22Rv1 (cell line): ENCODE results near the gene GCNT2.
"Not testable (repeated sequence)": the region's sequence is repeated elsewhere in the genome, so short reads cannot be mapped to it uniquely, and the experiment has no call there.

Source experiments
- H3K27ac ChIP-seq: fragments of 450-650 bp; 2 replicates; pipeline ENCODE4 v1.5.1; 2017
- ZFX ChIP-seq: fragments of 450-650 bp; IDR thresholded peaks from 2 replicates; pipeline ENCODE4 v1.6.1; 2017; ENCODE audit warnings: antibody characterized with exemption, borderline replicate concordance
- TF ChIP-seq, protein P1 (sequence below): fragments of 450-650 bp; IDR thresholded peaks from 2 replicates; pipeline ENCODE4 v1.5.1; 2017; ENCODE audit warnings: mild to moderate bottlenecking

GCNT2 gene

DNA sequence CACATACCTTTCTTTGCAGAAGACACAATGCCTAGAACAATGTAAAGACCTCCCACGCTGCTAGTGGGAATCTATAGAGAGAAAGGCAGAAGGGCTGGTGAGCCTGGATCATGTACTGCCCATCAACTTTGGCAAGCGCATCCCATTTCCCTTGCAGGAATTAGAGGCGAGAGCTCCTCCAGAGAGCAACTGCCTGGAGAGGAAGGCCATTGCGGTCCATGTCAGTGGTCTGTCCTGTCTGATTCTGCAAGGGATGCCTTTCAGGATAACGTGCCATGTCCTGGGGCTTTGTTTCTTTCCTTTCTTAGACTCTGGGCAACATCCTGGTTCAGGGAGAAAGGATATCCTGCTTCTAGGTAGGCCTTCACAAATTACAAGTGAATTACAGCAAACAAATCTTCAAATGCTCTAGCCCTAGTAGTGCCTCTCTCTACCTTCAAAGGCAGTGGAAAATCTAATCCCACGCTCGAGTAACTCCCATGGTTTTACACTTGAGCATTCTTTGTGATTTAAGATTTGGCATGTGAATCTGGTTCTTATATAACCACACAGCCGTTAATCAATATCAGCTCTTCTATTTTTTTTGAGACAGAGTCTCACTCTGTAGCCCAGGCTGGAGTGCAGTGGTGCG lies 38.5 kb downstream of the GCNT2 start:
- TF ChIP-seq ZFX = no peak
- TF ChIP-seq, protein P1, sequence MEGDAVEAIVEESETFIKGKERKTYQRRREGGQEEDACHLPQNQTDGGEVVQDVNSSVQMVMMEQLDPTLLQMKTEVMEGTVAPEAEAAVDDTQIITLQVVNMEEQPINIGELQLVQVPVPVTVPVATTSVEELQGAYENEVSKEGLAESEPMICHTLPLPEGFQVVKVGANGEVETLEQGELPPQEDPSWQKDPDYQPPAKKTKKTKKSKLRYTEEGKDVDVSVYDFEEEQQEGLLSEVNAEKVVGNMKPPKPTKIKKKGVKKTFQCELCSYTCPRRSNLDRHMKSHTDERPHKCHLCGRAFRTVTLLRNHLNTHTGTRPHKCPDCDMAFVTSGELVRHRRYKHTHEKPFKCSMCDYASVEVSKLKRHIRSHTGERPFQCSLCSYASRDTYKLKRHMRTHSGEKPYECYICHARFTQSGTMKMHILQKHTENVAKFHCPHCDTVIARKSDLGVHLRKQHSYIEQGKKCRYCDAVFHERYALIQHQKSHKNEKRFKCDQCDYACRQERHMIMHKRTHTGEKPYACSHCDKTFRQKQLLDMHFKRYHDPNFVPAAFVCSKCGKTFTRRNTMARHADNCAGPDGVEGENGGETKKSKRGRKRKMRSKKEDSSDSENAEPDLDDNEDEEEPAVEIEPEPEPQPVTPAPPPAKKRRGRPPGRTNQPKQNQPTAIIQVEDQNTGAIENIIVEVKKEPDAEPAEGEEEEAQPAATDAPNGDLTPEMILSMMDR = no peak
- no peak overlapping the region for H3K27ac ChIP-seq

DNA sequence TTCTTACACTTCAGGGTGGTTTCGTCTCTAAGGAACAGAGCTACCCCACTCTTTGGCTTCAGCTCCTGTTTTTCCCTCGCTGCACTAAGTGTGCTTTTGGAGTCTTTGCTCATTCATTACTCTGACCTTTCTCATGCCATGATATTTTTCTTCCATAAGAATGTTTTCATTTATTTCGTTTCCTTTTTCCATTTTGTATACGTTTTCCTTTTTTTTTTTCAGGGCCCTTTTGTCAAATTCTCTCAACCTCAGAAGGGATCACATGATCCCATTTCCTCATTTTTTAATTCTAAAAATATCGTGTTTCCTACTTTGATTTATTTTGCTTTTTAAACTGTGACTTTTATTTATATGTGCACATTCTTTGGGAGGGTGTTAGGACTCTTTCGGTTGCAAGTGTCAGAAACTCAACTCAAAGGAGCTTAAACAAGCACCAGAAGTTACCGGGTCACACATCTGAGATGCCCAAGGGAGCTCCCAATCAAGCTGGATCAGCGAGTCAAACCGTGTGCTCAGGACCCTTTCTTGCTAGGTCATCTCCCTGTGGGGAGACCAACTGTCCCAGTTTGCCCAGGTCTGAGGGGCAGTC lies 40.6 kb downstream of the GCNT2 start:
- TF ChIP-seq, protein P1 = no peak
- TF ChIP-seq ZFX = no peak
- H3K27ac ChIP-seq = no peak overlapping the region

DNA sequence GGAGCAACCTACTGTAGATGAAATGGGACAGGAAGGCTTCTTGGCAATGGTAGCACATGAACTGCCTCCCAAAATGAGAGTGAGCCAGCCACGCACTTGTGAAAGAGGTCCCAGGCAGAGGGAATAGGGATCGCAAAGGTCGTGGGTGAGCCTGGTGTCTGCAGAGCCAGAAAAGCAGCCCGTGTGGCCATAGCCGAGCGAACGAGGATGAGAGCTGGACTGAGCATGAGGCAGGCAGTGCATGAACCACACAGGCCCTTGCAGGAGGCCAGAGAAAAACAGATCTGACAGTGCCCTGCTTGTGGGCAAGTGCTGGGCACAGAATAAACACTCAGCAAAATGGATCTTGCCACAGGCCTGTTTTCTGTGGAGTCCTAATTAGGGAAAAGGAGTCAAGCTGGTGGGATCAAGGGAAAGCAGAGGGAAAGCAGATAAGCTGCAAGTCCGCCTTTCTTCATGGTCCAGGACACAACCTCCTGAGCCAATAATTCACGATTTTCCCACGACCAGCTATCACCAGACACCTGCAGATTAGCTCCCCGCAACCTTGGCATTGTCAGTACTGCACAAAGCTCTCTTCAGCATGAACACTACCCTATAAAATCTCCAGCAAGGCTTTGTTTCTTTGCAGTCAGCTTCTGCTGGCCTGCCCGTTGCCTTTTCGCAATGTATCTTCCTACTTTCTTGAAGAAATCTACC lies 44.0 kb downstream of the GCNT2 start:
- TF ChIP-seq ZFX = no peak
- TF ChIP-seq, protein P1 = no peak
- H3K27ac ChIP-seq = no peak overlapping the region

DNA sequence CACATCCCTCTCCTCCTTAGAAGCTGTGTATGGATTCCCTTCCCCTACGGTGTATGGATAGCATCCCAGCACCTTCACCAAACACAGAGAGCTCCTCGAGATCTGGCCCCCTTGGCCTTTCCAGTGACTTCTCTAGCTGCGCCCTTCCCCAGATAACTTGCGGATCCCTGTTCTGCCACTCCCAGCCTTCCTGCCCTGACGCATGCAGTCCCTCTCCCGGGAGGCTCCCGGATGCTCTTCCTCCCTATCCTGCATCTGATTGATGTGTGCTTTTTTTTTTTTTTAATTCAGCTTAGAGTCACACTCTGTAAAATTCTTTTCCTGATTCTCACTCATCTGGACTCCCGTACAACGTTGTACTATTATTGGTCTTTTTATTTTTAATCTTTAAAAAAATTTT lies 44.8 kb downstream of the GCNT2 start:
- no peak overlapping the region for H3K27ac ChIP-seq
- no peak for TF ChIP-seq ZFX
- TF ChIP-seq, protein P1 = no peak

DNA sequence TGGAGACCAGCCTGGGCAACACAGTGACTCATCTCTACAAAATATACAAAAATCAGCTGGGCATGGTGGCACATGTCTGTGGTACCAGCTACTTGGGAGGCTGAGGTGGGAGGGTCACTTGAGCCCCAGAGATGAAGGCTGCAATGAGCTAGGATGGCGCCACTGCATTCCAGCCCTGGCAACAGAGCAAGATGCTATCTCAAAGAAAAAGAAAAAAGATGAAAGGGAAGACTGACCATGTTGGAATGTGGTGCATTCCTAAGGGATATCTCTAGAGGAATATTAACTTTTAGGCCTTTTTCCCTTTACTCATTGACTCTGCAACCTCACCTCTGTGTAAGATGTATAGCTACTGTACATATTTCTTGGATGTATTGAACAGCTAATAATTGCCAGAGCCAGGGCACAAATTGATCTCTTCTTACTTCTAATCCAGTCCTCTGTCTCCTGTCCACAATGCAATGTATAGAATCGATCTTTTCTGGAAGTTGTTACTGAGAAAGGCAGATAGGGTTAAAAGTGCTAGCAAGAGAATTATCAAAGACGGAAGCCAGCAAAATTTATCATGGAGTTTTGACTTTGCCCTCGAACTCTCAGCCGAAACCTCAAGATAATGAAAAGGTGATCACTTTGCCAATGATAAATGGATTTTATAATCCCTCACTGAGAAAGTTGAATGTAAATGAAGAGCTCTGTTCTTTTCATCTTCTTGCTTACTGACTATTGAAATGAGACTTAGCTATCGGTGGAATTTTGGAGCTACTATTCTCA lies 46.3 kb downstream of the GCNT2 start:
- TF ChIP-seq, protein P1 = no peak
- TF ChIP-seq ZFX = no peak
- H3K27ac ChIP-seq = no peak overlapping the region

DNA sequence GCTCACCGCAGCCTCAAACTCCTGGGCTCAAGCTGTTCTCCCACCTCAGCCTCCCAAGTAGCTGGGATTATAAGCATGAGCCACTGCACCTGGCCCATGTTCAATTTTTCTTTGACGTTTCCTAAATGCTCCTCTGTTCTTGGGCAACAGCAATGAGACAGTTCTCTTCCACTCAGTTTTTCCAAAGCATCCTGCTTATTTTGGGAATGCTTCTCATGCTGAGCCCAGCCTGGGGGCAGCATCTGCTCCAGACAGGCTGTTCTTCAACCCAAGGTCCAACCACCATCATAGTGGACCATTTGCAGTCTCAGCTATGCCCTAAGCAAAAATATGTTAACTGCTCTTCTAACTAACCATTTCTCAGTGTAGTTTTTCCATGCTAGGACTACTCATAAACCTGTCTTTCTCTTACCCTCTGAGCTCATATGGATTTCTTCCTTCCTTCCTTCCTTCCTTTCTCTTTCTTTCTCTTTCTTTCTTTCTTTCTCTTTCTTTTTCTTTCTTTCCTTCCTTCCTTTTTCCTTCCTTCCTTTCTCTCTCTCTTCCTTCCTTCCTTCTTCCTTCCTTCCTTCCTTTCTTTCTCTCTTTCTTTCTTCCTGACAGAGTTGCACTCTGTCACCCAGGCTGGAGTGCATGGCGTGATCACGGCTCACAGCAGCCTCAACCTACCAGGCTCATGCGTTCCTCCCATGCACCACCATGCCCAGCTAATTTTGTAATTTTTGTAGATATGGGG lies 48.4 kb downstream of the GCNT2 start:
- no peak overlapping the region for H3K27ac ChIP-seq
- TF ChIP-seq, protein P1 = no peak
- TF ChIP-seq ZFX = no peak

DNA sequence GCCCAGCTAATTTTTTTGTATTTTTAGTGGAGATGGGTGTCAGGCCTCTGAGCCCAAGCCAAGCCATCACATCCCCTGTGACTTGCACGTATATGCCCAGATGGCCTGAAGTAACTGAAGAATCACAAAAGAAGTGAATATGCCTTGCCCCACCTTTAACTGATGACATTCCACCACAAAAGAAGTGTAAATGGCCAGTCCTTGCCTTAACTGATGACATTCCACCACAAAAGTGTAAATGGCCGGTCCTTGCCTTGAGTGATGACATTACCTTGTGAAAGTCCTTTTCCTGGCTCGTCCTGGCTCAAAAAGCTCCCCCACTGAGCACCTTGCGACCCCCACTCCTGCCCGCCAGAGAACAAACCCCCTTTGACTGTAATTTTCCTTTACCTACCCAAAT lies 54.4 kb downstream of the GCNT2 start:
- H3K27ac ChIP-seq = not testable (repeated sequence)
